Astrocyte (in vitro differentiated cells and primary cell): Measurements from ENCODE around the gene ZDHHC1. TPM values are rescaled to one million over a fixed set of nuclear protein-coding genes. Genes with fewer than 3 reads are reported as not detected.
A peak's percentile ranks its signal among the peaks of the same experiment; 100 is the strongest.

Source experiments
- DNase-seq: peaks from one replicate; pipeline ENCODE4 v3.0.0-alpha.2; 2010; ENCODE audit warnings: low read depth
- FAIRE-seq: peaks from 2 replicates; lab custom pipeline; 2011; peaks lifted over from hg19 to GRCh38; lab: Jason Lieb, UNC
- H2AFZ ChIP-seq: 2 replicates; pipeline ENCODE4 v1.6.0; 2012; ENCODE audit warnings: low read depth, low read length, inconsistent platforms
- H3K27ac ChIP-seq: 2 replicates; pipeline ENCODE4 v1.5.1; 2011; ENCODE audit warnings: low read depth, low read length, inconsistent platforms
- H3K27me3 ChIP-seq: 2 replicates; pipeline ENCODE4 v1.6.0; 2011; ENCODE audit warnings: low read length, inconsistent platforms; ENCODE audit not compliant: insufficient read depth
- H3K36me3 ChIP-seq: 2 replicates; pipeline ENCODE4 v1.5.1; 2011; ENCODE audit warnings: low read length, inconsistent platforms; ENCODE audit not compliant: insufficient read depth
- H3K4me1 ChIP-seq: 2 replicates; pipeline ENCODE4 v1.5.1; 2011; ENCODE audit warnings: low read length, inconsistent platforms; ENCODE audit not compliant: insufficient read depth
- H3K4me2 ChIP-seq: 2 replicates; pipeline ENCODE4 v1.6.0; 2012; ENCODE audit warnings: low read length, inconsistent platforms
- H3K4me3 ChIP-seq: 2 replicates; pipeline ENCODE4 v1.5.1; 2011; ENCODE audit warnings: low read depth, mild to moderate bottlenecking, low read length, inconsistent platforms; ENCODE audit not compliant: insufficient read depth
- H3K79me2 ChIP-seq: 2 replicates; pipeline ENCODE4 v1.6.0; 2012; ENCODE audit warnings: mild to moderate bottlenecking, low read length, inconsistent platforms; ENCODE audit not compliant: insufficient read depth
- H3K9ac ChIP-seq: 2 replicates; pipeline ENCODE4 v1.6.0; 2012; ENCODE audit warnings: mild to moderate bottlenecking, low read length, inconsistent platforms
- H3K9me3 ChIP-seq: 2 replicates; pipeline ENCODE4 v1.5.1; 2012; ENCODE audit warnings: low read depth, mild to moderate bottlenecking, low read length, inconsistent platforms; ENCODE audit not compliant: insufficient read depth
- H4K20me1 ChIP-seq: 2 replicates; pipeline ENCODE4 v1.6.0; 2012; ENCODE audit warnings: low read length, inconsistent platforms; ENCODE audit not compliant: insufficient read depth
- H3K27ac Mint-ChIP-seq: one replicate; pipeline ENCODE4 v1.8.0; 2021; ENCODE audit warnings: mild to moderate bottlenecking, mixed read lengths; ENCODE audit not compliant: unreplicated experiment
- H3K27me3 Mint-ChIP-seq: one replicate; pipeline ENCODE4 v1.8.0; 2021; ENCODE audit warnings: low read depth, mixed read lengths; ENCODE audit not compliant: unreplicated experiment
- H3K36me3 Mint-ChIP-seq: one replicate; pipeline ENCODE4 v1.8.0; 2021; ENCODE audit warnings: low read depth, mixed read lengths; ENCODE audit not compliant: unreplicated experiment
- H3K4me1 Mint-ChIP-seq: one replicate; pipeline ENCODE4 v1.8.0; 2021; ENCODE audit warnings: low read depth, mixed read lengths; ENCODE audit not compliant: unreplicated experiment
- H3K4me3 Mint-ChIP-seq: one replicate; pipeline ENCODE4 v1.8.0; 2021; ENCODE audit warnings: mild to moderate bottlenecking, moderate library complexity, mixed read lengths; ENCODE audit not compliant: unreplicated experiment
- H3K9me3 Mint-ChIP-seq: one replicate; pipeline ENCODE4 v1.8.0; 2021; ENCODE audit warnings: mild to moderate bottlenecking, mixed read lengths; ENCODE audit not compliant: unreplicated experiment
- EZH2 ChIP-seq: IDR thresholded peaks from 2 replicates; pipeline ENCODE4 v1.6.1; 2012; ENCODE audit warnings: mild to moderate bottlenecking, low read length, inconsistent platforms; ENCODE audit not compliant: insufficient read depth
- total RNA-seq: library from RNA; stranded (reverse); gene quantifications from 2 replicates; pipeline ENCODE4 v1.2.1, GENCODE V29; 2021
- TF ChIP-seq, protein P1 (sequence below): IDR thresholded peaks from 2 replicates; pipeline ENCODE4 v1.5.1; 2011; ENCODE audit warnings: low read depth, mild to moderate bottlenecking, inconsistent platforms, low read length, moderate library complexity; ENCODE audit not compliant: insufficient read depth

Gene ZDHHC1
- total RNA-seq, 1 donor from 2014 or later, result 3.7 TPM

DNA sequence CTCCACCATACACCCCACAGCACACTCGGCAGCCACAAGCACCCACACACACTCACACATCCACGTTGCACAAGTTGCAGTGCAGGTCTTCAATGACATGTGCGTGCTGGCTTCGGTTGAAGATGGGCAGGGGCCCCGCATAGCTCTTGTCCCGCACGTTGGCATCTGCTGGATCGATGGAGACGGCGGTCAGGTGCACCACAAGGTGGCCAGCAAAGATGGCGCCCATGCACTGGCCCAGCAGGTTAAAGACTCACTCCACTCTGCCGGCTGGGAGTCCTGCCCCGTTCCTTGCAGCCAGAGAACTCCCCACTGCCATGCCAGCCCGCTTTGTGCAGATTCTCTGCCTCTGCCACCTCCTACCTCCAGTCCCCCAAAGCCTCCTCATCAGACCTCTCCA lies 15.4 kb downstream of the ZDHHC1 start:
- H3K79me2 ChIP-seq, result no peaks in the 10 kb centered on the region
- peaks cover 15% of the 10 kb centered on the region for H3K4me1 ChIP-seq
- no peak for TF ChIP-seq EZH2
- TF ChIP-seq, protein P1, sequence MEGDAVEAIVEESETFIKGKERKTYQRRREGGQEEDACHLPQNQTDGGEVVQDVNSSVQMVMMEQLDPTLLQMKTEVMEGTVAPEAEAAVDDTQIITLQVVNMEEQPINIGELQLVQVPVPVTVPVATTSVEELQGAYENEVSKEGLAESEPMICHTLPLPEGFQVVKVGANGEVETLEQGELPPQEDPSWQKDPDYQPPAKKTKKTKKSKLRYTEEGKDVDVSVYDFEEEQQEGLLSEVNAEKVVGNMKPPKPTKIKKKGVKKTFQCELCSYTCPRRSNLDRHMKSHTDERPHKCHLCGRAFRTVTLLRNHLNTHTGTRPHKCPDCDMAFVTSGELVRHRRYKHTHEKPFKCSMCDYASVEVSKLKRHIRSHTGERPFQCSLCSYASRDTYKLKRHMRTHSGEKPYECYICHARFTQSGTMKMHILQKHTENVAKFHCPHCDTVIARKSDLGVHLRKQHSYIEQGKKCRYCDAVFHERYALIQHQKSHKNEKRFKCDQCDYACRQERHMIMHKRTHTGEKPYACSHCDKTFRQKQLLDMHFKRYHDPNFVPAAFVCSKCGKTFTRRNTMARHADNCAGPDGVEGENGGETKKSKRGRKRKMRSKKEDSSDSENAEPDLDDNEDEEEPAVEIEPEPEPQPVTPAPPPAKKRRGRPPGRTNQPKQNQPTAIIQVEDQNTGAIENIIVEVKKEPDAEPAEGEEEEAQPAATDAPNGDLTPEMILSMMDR, result no peak
- no peak overlapping the region for H3K4me3 ChIP-seq
- no peak overlapping the region for H3K27ac ChIP-seq
- no peak overlapping the region for H3K9ac ChIP-seq
- H3K4me2 ChIP-seq, result no peak overlapping the region
- DNase-seq (no peak), FAIRE-seq (no peak)
- H4K20me1 ChIP-seq, result peaks cover 4% of the 10 kb centered on the region
- no peak overlapping the region for H2AFZ ChIP-seq
- no peaks in the 10 kb centered on the region for H3K9me3 ChIP-seq
- no peaks in the 10 kb centered on the region for H3K27me3 ChIP-seq
- Mint-ChIP-seq H3K4me1 (peaks cover 2% of the 10 kb centered on the region), H3K36me3 (no peaks in the 10 kb centered on the region), H3K27me3 (peaks cover 29% of the 10 kb centered on the region), H3K4me3 (no peak overlapping the region), H3K27ac (no peak overlapping the region), H3K9me3 (no peaks in the 10 kb centered on the region)
- H3K36me3 ChIP-seq, result no peaks in the 10 kb centered on the region

DNA sequence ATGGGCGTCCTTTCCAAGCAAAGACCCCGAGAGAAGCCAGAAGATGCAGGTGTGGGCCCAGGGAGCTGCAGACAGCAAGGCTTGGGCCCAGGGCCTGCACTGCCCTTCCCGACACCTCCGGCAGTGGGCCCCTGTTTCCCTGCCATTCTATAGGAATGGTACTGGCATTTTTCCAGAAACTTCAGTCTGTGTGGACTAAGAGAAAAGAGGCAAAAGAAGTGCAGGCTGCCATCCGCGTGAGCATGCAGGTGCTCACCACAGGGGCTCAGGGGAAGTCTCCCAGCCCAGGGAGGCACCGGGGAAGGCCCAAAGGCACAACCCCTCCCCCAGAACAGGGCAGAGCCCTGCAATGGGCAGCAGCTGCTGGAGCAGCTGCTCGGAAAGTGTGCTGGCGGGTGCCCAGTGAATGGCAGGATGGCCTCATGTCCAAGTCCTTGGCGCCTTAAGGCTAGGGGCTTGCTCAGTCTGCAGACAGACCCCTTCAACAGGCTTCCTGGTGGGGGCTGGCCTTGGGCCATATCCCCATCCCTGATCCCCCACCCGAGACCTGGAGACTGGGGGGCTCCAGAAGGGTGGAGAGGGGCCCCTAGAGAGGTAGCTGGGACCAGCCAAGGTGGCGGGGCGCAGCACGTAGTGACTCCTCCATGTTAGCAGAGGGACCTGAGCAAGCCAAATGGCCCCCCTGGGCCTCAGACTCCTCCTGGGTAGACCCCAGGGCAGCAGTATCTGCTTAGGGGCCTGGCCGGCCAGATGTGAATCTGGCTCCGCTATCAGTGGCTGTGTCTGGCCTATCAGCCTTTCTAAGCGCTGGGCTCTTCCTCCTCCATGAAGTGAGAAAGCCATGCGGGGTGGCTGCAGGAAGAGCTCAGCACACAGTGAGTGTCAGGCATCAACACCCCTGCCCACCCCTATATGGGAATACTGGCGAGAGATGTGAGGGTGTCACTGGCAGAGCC lies 16.2 kb downstream of the ZDHHC1 start:
- Mint-ChIP-seq H3K36me3 (no peaks in the 10 kb centered on the region), H3K27ac (no peak overlapping the region), H3K4me3 (no peak overlapping the region), H3K27me3 (peaks cover 35% of the 10 kb centered on the region), H3K9me3 (no peaks in the 10 kb centered on the region), H3K4me1 (peaks cover 2% of the 10 kb centered on the region)
- DNase-seq (no peak), FAIRE-seq (no peak)
- Histone ChIP-seq H2AFZ (no peak overlapping the region), H4K20me1 (peaks cover 4% of the 10 kb centered on the region), H3K27ac (no peak overlapping the region), H3K4me2 (peak overlapping the region; percentile 66), H3K4me1 (peaks cover 16% of the 10 kb centered on the region), H3K27me3 (no peaks in the 10 kb centered on the region), H3K9ac (no peak overlapping the region), H3K79me2 (no peaks in the 10 kb centered on the region), H3K4me3 (no peak overlapping the region), H3K9me3 (no peaks in the 10 kb centered on the region), H3K36me3 (no peaks in the 10 kb centered on the region)
- TF ChIP-seq, protein P1, result peak; percentile 1
- no peak for TF ChIP-seq EZH2
